Mesendoderm (in vitro differentiated cells): Measurements from ENCODE around the gene MRAS.

Experiments
- DNase-seq: peaks from one replicate; pipeline ENCODE4 v3.0.0; 2013
- H2AK5ac ChIP-seq: 2 replicates; pipeline ENCODE4 v1.6.1; 2013; ENCODE audit warnings: low read length, inconsistent platforms
- H2BK120ac ChIP-seq: 2 replicates; pipeline ENCODE4 v1.6.1; 2013; ENCODE audit warnings: low read depth, mild to moderate bottlenecking, low read length, moderate library complexity, mixed read lengths
- H2BK15ac ChIP-seq: replicated peaks from 2 replicates; pipeline ENCODE4 v1.6.1; 2013; ENCODE audit warnings: low read depth, mild to moderate bottlenecking, moderate library complexity
- H2BK5ac ChIP-seq: 2 replicates; pipeline ENCODE4 v1.6.1; 2013; ENCODE audit warnings: low read length, inconsistent platforms
- H3K18ac ChIP-seq: 2 replicates; pipeline ENCODE4 v1.6.1; 2013; ENCODE audit warnings: mild to moderate bottlenecking, low read length, mixed read lengths
- H3K23ac ChIP-seq: one replicate; pipeline ENCODE4 v1.6.1; 2013; ENCODE audit warnings: low read length
- H3K27ac ChIP-seq: 2 replicates; pipeline ENCODE4 v1.5.1; 2013; ENCODE audit warnings: low read depth, mild to moderate bottlenecking, inconsistent platforms, low read length, moderate library complexity
- H3K27me3 ChIP-seq: 2 replicates; pipeline ENCODE4 v1.6.1; 2013; ENCODE audit warnings: low read length, control low read depth, mild to moderate bottlenecking, inconsistent platforms; ENCODE audit not compliant: insufficient read depth, poor library complexity
- H3K36me3 ChIP-seq: 2 replicates; pipeline ENCODE4 v1.6.1; 2013; ENCODE audit warnings: low read length, inconsistent platforms; ENCODE audit not compliant: control insufficient read depth, insufficient read depth
- H3K4ac ChIP-seq: one replicate; pipeline ENCODE4 v1.6.1; 2013; ENCODE audit warnings: low read depth, mild to moderate bottlenecking, low read length, moderate library complexity
- H3K4me1 ChIP-seq: 2 replicates; pipeline ENCODE4 v1.6.1; 2013; ENCODE audit warnings: low read depth, low read length, inconsistent platforms; ENCODE audit not compliant: control insufficient read depth
- H3K4me2 ChIP-seq: 2 replicates; pipeline ENCODE4 v1.6.1; 2013; ENCODE audit warnings: low read length
- H3K4me3 ChIP-seq: 2 replicates; pipeline ENCODE4 v1.5.1; 2013; ENCODE audit warnings: mild to moderate bottlenecking, low read length
- H3K56ac ChIP-seq: one replicate; pipeline ENCODE4 v1.6.1; 2013; ENCODE audit warnings: low read length
- H3K79me1 ChIP-seq: 2 replicates; pipeline ENCODE4 v1.6.1; 2013; ENCODE audit warnings: low read length, inconsistent platforms
- H3K79me2 ChIP-seq: 2 replicates; pipeline ENCODE4 v1.6.1; 2013; ENCODE audit warnings: mild to moderate bottlenecking, low read length; ENCODE audit not compliant: control insufficient read depth, insufficient read depth
- H3K9ac ChIP-seq: 2 replicates; pipeline ENCODE4 v1.6.1; 2013; ENCODE audit warnings: low read length, inconsistent platforms
- H4K5ac ChIP-seq: one replicate; pipeline ENCODE4 v1.6.1; 2013; ENCODE audit warnings: low read length
- H4K8ac ChIP-seq: one replicate; pipeline ENCODE4 v1.6.1; 2013; ENCODE audit warnings: low read depth, mild to moderate bottlenecking, control low read depth, low read length, moderate library complexity
- WGBS: extraction: QIAGEN DNeasy Blood & Tissue Kit; methylation state at CpG from one replicate; pipeline ENCODE4 v1.1.7; 2013; ENCODE audit warnings: low lambda C conversion rate, missing lambda C conversion rate; ENCODE audit not compliant: insufficient coverage; ENCODE audit errors: extremely low coverage; 5-methylcytosine and 5-hydroxymethylcytosine counted together

MRAS gene

DNA sequence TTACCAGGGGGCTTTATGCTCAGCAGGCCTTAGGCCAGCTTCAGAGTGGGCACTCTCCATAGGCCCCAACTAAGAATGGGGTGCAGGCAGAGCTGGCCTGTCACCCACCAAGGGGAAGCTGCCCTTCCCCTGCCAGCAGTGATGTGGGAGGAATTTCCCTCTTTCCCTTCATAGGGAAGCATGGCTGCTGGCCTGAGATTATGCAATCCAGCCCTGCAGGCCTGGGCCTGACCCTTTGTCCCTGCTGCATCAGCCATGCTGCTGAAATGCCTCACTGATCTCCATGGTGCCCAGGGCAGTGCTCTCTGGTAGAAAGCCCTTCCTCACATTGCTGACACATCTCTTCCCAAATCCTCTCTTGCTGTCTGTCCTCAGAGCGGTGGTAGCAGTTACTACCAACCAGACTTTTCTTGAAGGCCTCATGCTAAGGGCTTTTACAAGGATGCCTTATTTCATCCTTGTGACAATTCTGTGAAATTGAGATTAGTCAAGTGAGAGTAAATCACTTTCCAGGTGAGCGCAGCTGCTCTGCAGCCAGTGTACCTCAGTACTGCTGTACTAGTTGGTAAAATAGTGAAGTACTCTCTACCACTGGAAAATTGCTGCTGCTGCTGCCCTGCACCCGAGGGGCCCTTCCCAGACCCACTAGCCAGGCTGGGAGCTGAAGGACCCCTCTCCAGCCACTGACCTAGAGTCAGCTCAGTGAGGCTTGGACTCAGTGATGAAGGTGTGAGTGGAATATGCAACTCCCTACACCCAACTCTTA, 33.8 kb downstream of the MRAS start:
- H4K5ac ChIP-seq = no peak overlapping the region
- no peak overlapping the region for H2BK15ac ChIP-seq
- H3K36me3 ChIP-seq = no peaks in the 10 kb centered on the region
- no peaks in the 10 kb centered on the region for H3K79me1 ChIP-seq
- no peak overlapping the region for H2AK5ac ChIP-seq
- WGBS = no CpG with 5 or more reads among the region's 3 CpGs
- H3K9ac ChIP-seq = no peak overlapping the region
- H4K8ac ChIP-seq = no peak overlapping the region
- H3K27me3 ChIP-seq = no peaks in the 10 kb centered on the region
- DNase-seq = peak; percentile 11
- no peak overlapping the region for H3K4me3 ChIP-seq
- no peak overlapping the region for H2BK5ac ChIP-seq
- no peak overlapping the region for H3K18ac ChIP-seq
- no peaks in the 10 kb centered on the region for H3K4me1 ChIP-seq
- no peak overlapping the region for H3K56ac ChIP-seq
- H3K4ac ChIP-seq = no peak overlapping the region
- H3K27ac ChIP-seq = no peak overlapping the region
- no peak overlapping the region for H2BK120ac ChIP-seq
- no peak overlapping the region for H3K23ac ChIP-seq
- no peak overlapping the region for H3K4me2 ChIP-seq
- no peaks in the 10 kb centered on the region for H3K79me2 ChIP-seq

DNA sequence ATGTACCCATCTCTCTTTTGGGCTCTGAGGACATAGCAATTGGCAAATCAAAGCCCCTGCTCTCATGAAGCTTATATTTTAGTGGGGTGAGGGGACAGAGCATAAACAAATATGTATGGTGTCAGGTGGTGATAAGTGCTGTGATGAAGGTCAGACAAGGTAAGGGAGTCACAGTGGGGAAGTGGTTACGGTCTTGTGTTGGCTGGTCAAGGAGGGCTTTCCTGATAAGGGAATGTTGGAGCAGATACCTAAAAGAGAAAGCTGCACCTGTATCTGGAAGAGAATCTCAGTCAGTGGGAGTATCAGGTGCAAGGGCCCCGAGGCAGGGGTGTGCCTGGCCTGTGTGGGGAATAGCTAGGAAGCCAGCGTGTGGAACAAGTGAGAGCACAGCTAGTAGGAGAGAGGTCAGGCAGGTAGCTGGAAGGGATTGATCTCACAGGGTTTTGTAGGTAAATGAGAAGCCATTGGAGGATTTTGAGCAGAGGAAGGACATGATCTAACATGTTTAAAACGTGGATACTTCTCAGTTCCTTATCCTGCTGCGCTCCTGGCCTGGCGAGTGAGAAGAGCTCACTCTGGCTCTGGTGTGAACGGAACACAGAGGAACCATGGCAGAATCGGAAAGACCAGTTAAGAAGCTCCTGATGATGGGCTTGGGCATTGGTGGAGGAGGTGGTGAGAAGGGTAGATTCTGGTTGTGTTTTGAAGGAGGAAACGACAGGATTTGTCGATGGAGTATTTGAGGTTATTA, 35.5 kb downstream of the MRAS start:
- Histone ChIP-seq H4K8ac (no peak overlapping the region), H3K4me2 (no peak overlapping the region), H2BK120ac (no peak overlapping the region), H3K9ac (no peak overlapping the region), H3K36me3 (no peaks in the 10 kb centered on the region), H3K56ac (no peak overlapping the region), H3K4me3 (no peak overlapping the region), H4K5ac (no peak overlapping the region), H3K4ac (no peak overlapping the region), H3K79me2 (no peaks in the 10 kb centered on the region), H3K27ac (no peak overlapping the region), H2BK15ac (no peak overlapping the region), H3K79me1 (no peaks in the 10 kb centered on the region), H2AK5ac (no peak overlapping the region), H3K4me1 (no peaks in the 10 kb centered on the region), H3K27me3 (no peaks in the 10 kb centered on the region), H3K23ac (no peak overlapping the region), H2BK5ac (no peak overlapping the region), H3K18ac (no peak overlapping the region)
- WGBS = 100% methylated on average over 2 of the region's 10 CpGs
- no peak for DNase-seq

DNA sequence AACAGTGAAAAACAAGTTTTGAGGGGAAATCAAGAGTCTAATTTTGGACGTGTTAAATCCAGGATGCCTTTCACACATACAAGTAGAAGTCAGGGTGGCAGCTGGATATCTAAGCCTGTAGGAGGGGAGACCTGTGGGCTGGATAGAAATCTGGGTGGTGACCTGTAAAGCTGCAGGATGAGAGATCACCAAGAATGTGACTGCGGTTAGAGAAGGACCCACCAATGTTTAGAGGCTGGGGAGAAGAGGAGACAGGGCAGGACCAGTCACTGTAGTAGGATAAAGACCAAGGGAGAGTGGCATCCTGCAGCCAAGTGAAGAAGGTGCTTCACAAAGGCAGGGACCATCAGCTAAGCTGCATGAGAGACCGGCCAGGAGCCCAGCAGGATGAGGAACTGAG, 36.2 kb downstream of the MRAS start:
- Histone ChIP-seq H4K8ac (no peak overlapping the region), H3K4me3 (no peak overlapping the region), H3K18ac (no peak overlapping the region), H3K4me1 (no peaks in the 10 kb centered on the region), H3K4me2 (no peak overlapping the region), H3K27me3 (no peaks in the 10 kb centered on the region), H3K79me1 (no peaks in the 10 kb centered on the region), H3K9ac (no peak overlapping the region), H2BK120ac (no peak overlapping the region), H3K4ac (no peak overlapping the region), H3K23ac (no peak overlapping the region), H4K5ac (no peak overlapping the region), H3K36me3 (no peaks in the 10 kb centered on the region), H2BK5ac (no peak overlapping the region), H3K79me2 (no peaks in the 10 kb centered on the region), H3K27ac (no peak overlapping the region), H3K56ac (no peak overlapping the region), H2AK5ac (no peak overlapping the region), H2BK15ac (no peak overlapping the region)
- no peak for DNase-seq
- WGBS = no CpG with 5 or more reads among the region's 3 CpGs

DNA sequence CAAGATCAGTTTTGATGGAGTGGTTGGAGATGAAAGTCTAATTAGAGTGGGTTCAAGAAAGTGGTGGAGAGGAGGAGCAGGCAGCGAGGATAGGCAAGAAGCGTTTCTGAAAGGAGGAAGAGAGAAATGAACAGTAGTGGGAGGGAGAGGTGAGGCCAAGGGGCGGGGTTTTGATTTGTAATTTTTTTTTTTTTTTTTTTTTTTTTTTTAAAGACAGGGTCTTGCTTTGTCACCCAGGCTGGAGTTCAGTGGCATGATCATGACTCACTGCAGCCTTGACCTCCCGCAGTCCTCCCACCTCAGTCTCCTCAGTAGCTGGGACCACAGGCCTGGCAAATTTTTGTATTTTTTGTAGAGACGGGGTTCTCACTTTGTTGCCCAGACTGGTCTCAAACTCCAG, 36.6 kb downstream of the MRAS start:
- Histone ChIP-seq H3K79me2 (no peaks in the 10 kb centered on the region), H3K4me2 (no peak overlapping the region)
- WGBS = 100% methylated on average over 1 of the region's 5 CpGs

DNA sequence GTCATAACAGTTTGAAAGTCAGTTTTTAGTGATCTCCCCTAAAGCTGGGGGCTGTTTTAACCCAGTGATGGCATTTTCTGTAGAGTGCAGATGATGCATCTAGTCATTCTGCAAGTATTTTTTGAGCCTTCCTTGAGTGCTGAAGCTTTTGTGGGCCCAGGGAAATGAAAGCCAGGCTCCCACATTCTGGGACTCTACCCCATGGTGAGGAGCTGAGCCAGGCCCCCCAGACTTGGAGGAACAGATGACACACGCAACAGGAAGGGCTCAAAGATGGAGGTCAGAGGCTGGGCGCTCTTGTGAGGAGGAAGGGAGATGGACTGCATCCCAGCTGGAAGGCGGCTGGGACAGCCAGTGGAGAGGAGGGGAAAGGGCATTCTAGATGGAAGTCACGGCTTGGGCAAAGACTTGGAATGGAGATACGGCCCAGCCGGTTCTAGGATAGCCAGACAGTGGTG, 40.8 kb downstream of the MRAS start:
- WGBS = no CpG with 5 or more reads among the region's 6 CpGs
- H3K18ac ChIP-seq = no peak overlapping the region
- no peak overlapping the region for H2AK5ac ChIP-seq
- no peak overlapping the region for H3K27ac ChIP-seq
- H4K5ac ChIP-seq = no peak overlapping the region
- no peak overlapping the region for H3K4me3 ChIP-seq
- H4K8ac ChIP-seq = no peak overlapping the region
- H3K4me2 ChIP-seq = no peak overlapping the region
- H3K56ac ChIP-seq = no peak overlapping the region
- no peaks in the 10 kb centered on the region for H3K79me1 ChIP-seq
- no peak overlapping the region for H2BK5ac ChIP-seq
- H3K36me3 ChIP-seq = no peaks in the 10 kb centered on the region
- H2BK15ac ChIP-seq = no peak overlapping the region
- H3K27me3 ChIP-seq = no peaks in the 10 kb centered on the region
- H3K9ac ChIP-seq = no peak overlapping the region
- H2BK120ac ChIP-seq = no peak overlapping the region
- DNase-seq = no peak
- no peaks in the 10 kb centered on the region for H3K4me1 ChIP-seq
- no peak overlapping the region for H3K23ac ChIP-seq
- H3K4ac ChIP-seq = no peak overlapping the region
- no peaks in the 10 kb centered on the region for H3K79me2 ChIP-seq

More for the DNA sequence above, 36.6 kb downstream of the MRAS start:
- H3K36me3 ChIP-seq = no peaks in the 10 kb centered on the region
- no peaks in the 10 kb centered on the region for H3K27me3 ChIP-seq
- no peaks in the 10 kb centered on the region for H3K79me1 ChIP-seq
- no peak overlapping the region for H3K56ac ChIP-seq
- no peak overlapping the region for H3K9ac ChIP-seq
- no peak overlapping the region for H2BK5ac ChIP-seq
- no peaks in the 10 kb centered on the region for H3K4me1 ChIP-seq
- no peak overlapping the region for H3K4ac ChIP-seq
- no peak overlapping the region for H3K27ac ChIP-seq
- no peak overlapping the region for H4K8ac ChIP-seq
- no peak overlapping the region for H4K5ac ChIP-seq
- DNase-seq = no peak
- no peak overlapping the region for H3K23ac ChIP-seq
- H3K4me3 ChIP-seq = no peak overlapping the region
- H3K18ac ChIP-seq = no peak overlapping the region
- no peak overlapping the region for H2AK5ac ChIP-seq
- H2BK15ac ChIP-seq = no peak overlapping the region
- H2BK120ac ChIP-seq = no peak overlapping the region
